GM23248 (cell line): Measurements from ENCODE around the gene CPHXL. TPM values are rescaled to one million over a fixed set of nuclear protein-coding genes. Genes with fewer than 3 reads are reported as not detected.

Experiments used
- DNase-seq: peaks from one replicate; pipeline ENCODE4 v3.0.0-alpha.2; 2015
- H2AFZ ChIP-seq: fragments of 200-600 bp; sonication (generic); 2 replicates; pipeline ENCODE4 v1.6.1; 2016; ENCODE audit warnings: antibody characterized with exemption
- H3F3A ChIP-seq: fragments of 200-600 bp; sonication (generic); 2 replicates; pipeline ENCODE4 v1.6.1; 2016; ENCODE audit warnings: mild to moderate bottlenecking, antibody characterized with exemption, mixed run types; ENCODE audit not compliant: insufficient read depth
- H3K27ac ChIP-seq: fragments of 200-600 bp; sonication (generic); 2 replicates; pipeline ENCODE4 v1.5.1; 2016; ENCODE audit warnings: mild to moderate bottlenecking
- H3K27me3 ChIP-seq: fragments of 200-600 bp; sonication (generic); replicated peaks from 2 replicates; pipeline ENCODE4 v1.6.1; 2016; ENCODE audit warnings: mild to moderate bottlenecking; ENCODE audit not compliant: insufficient read depth
- H3K36me3 ChIP-seq: fragments of 200-600 bp; sonication (generic); 2 replicates; pipeline ENCODE4 v1.6.1; 2016; ENCODE audit warnings: low read depth, mild to moderate bottlenecking
- H3K4me1 ChIP-seq: fragments of 200-600 bp; sonication (generic); 2 replicates; pipeline ENCODE4 v1.6.1; 2016; ENCODE audit warnings: mild to moderate bottlenecking; ENCODE audit not compliant: insufficient read depth
- H3K4me2 ChIP-seq: fragments of 200-600 bp; sonication (generic); one replicate; pipeline ENCODE4 v1.6.1; 2016; ENCODE audit warnings: mild to moderate bottlenecking; ENCODE audit not compliant: unreplicated experiment
- H3K4me3 ChIP-seq: fragments of 200-600 bp; sonication (generic); 2 replicates; pipeline ENCODE4 v1.5.1; 2016; ENCODE audit warnings: mild to moderate bottlenecking
- H3K79me2 ChIP-seq: fragments of 200-600 bp; sonication (generic); 2 replicates; pipeline ENCODE4 v1.6.1; 2016; ENCODE audit warnings: mild to moderate bottlenecking; ENCODE audit not compliant: insufficient read depth
- H3K9ac ChIP-seq: fragments of 200-600 bp; sonication (generic); 2 replicates; pipeline ENCODE4 v1.6.1; 2016; ENCODE audit warnings: mild to moderate bottlenecking
- H3K9me2 ChIP-seq: fragments of 200-600 bp; sonication (generic); 2 replicates; pipeline ENCODE4 v1.6.1; 2016; ENCODE audit warnings: mixed run types, mild to moderate bottlenecking, moderate library complexity; ENCODE audit not compliant: insufficient read depth
- H3K9me3 ChIP-seq: fragments of 200-600 bp; sonication (generic); one replicate; pipeline ENCODE4 v1.6.1; 2017; ENCODE audit warnings: low read depth
- H4K20me1 ChIP-seq: fragments of 200-600 bp; sonication (generic); 2 replicates; pipeline ENCODE4 v1.6.0; 2016; ENCODE audit not compliant: insufficient read depth
- EZH2 ChIP-seq: fragments of 200-600 bp; sonication (generic); IDR thresholded peaks from 2 replicates; pipeline ENCODE4 v1.6.1; 2018; ENCODE audit warnings: antibody characterized with exemption, mild to moderate bottlenecking; ENCODE audit not compliant: insufficient read depth, poor library complexity, severe bottlenecking
- EZH2phosphoT487 ChIP-seq: fragments of 200-600 bp; sonication (generic); IDR thresholded peaks from 2 replicates; pipeline ENCODE4 v1.6.1; 2018; ENCODE audit warnings: antibody characterized with exemption, moderate library complexity, mild to moderate bottlenecking, low read depth; ENCODE audit not compliant: insufficient read depth
- WGBS, 2 experiments: methylation state at CpG; one replicate each; pipeline ENCODE4 v1.1.6; 2015 to 2017; ENCODE audit warnings: low lambda C conversion rate in 2 of 2, low coverage in 1 of 2; ENCODE audit errors: missing lambda C conversion rate in 2 of 2; 5-methylcytosine and 5-hydroxymethylcytosine counted together
- in situ Hi-C: fragments of 300-500 bp; cut with MboI; formaldehyde crosslinking; loops from 2 replicates; pipeline ENCODE4 v1.15.0; 2020
- polyA plus RNA-seq: library from polyadenylated mRNA; unstranded; fragments of >200 nt; fragmentation: Nextera tagmentation; extraction: Ambion mirVana; gene quantifications from 2 replicates; pipeline ENCODE4 v1.2.1, GENCODE V29; 2016
- total RNA-seq: library from RNA; depleted of rRNA; stranded (reverse); fragments of >200 nt; shearing (Covaris generic); gene quantifications from 2 replicates; pipeline ENCODE4 v1.2.3, GENCODE V29; 2014; rRNA removed

Gene CPHXL
- not detected in 2 replicates for total RNA-seq
- polyA plus RNA-seq = not detected in 2 replicates

GRCh38 chr16:75726390-75726789 lies at the start of gene CPHXL:
Gene CPHXL, minus strand, starts transcription at chr16:75726490. Its CDS starts 48 bp downstream, at chr16:75726442.
- no peak within 1 kb of the TSS for H3K4me2 ChIP-seq
- no peak for DNase-seq
- H3K9ac ChIP-seq = no peak within 1 kb of the TSS
- H3K9me2 ChIP-seq = no peaks in the 10 kb centered on the region
- H4K20me1 ChIP-seq = no peaks in the 10 kb centered on the region
- no peaks in the 10 kb centered on the region for H3K4me1 ChIP-seq
- TF ChIP-seq EZH2 (no peak), EZH2phosphoT487 (no peak)
- H3K36me3 ChIP-seq = no peaks in the 10 kb centered on the region
- H3F3A ChIP-seq = no peaks in the 10 kb centered on the region
- H3K9me3 ChIP-seq = no peaks in the 10 kb centered on the region
- H2AFZ ChIP-seq = no peak within 1 kb of the TSS
- no peaks in the 10 kb centered on the region for H3K27me3 ChIP-seq
- H3K79me2 ChIP-seq = no peaks in the 10 kb centered on the region
- no peak within 1 kb of the TSS for H3K27ac ChIP-seq
- in situ Hi-C loops = no loop called here
- 55 to 57% methylated on average over 5 of the region's 5 CpGs for WGBS, 2 experiments
- no peak within 1 kb of the TSS for H3K4me3 ChIP-seq

GRCh38 chr16:75774197-75774596 lies 47.9 kb upstream of the CPHXL start:
- Histone ChIP-seq H3K36me3 (no peaks in the 10 kb centered on the region), H2AFZ (no peak overlapping the region), H3K27ac (no peak overlapping the region), H3K9me3 (no peaks in the 10 kb centered on the region), H3K27me3 (no peaks in the 10 kb centered on the region), H3K4me1 (no peaks in the 10 kb centered on the region), H3K79me2 (no peaks in the 10 kb centered on the region), H3F3A (no peaks in the 10 kb centered on the region), H3K4me3 (no peak overlapping the region), H4K20me1 (no peaks in the 10 kb centered on the region), H3K4me2 (no peak overlapping the region), H3K9me2 (no peaks in the 10 kb centered on the region), H3K9ac (no peak overlapping the region)
- TF ChIP-seq EZH2phosphoT487 (no peak), EZH2 (no peak)
- DNase-seq = no peak
- 4 to 6% methylated on average over 1 of the region's 1 CpG for WGBS, 2 experiments
- in situ Hi-C loops = loop anchor here (25.0 kb wide), 2 partner anchors 287 to 562 kb away; partner anchors contain the start of genes CHST6, CTRB1 and CTRB2

- Histone ChIP-seq H3K9me2 (no peaks in the 10 kb centered on the region), H3K9ac (no peak overlapping the region), H3K27ac (no peak overlapping the region), H4K20me1 (no peaks in the 10 kb centered on the region), H3F3A (no peaks in the 10 kb centered on the region), H3K36me3 (no peaks in the 10 kb centered on the region), H2AFZ (no peak overlapping the region), H3K4me3 (no peak overlapping the region), H3K79me2 (no peaks in the 10 kb centered on the region), H3K9me3 (no peaks in the 10 kb centered on the region), H3K4me1 (no peaks in the 10 kb centered on the region), H3K4me2 (no peak overlapping the region), H3K27me3 (peaks cover 9% of the 10 kb centered on the region; the same call in 1 of the 2 replicates)
- no peak for DNase-seq
- in situ Hi-C loops = loop anchor here (25.0 kb wide), 2 partner anchors 283 to 558 kb away; partner anchors contain the start of genes CHST6, CTRB1 and CTRB2
- TF ChIP-seq EZH2phosphoT487 (no peak), EZH2 (no peak)
Measured at GRCh38 chr16:75770051-75770450, 43.8 kb upstream of the CPHXL start.

GRCh38 chr16:75764154-75764768 lies 38.0 kb upstream of the CPHXL start:
- no peak for TF ChIP-seq EZH2phosphoT487
- TF ChIP-seq EZH2 = no peak
- peak; percentile 79 for DNase-seq
- Histone ChIP-seq H3K4me1 (no peaks in the 10 kb centered on the region), H3K27ac (no peak overlapping the region), H3K36me3 (no peaks in the 10 kb centered on the region), H2AFZ (peak overlapping the region; percentile 68), H3K79me2 (no peaks in the 10 kb centered on the region), H3K9me3 (no peaks in the 10 kb centered on the region), H3K9ac (no peak overlapping the region), H4K20me1 (no peaks in the 10 kb centered on the region), H3K9me2 (no peaks in the 10 kb centered on the region), H3K4me2 (no peak overlapping the region), H3F3A (no peaks in the 10 kb centered on the region), H3K4me3 (no peak overlapping the region), H3K27me3 (peaks cover 9% of the 10 kb centered on the region; the same call in 1 of the 2 replicates)
- 17 to 18% methylated on average over 7 of the region's 7 CpGs for WGBS, 2 experiments
- in situ Hi-C loops = loop anchor here (25.0 kb wide), 2 partner anchors 277 to 552 kb away; partner anchors contain the start of genes CHST6, CTRB1 and CTRB2
